ENCODE data around the gene LSM4.
A peak's percentile ranks its signal among the peaks of the same experiment; 100 is the strongest.
"Not testable (repeated sequence)": the region's sequence is repeated elsewhere in the genome, so short reads cannot be mapped to it uniquely, and the experiment has no call there.

The LSM4 gene

DNA sequence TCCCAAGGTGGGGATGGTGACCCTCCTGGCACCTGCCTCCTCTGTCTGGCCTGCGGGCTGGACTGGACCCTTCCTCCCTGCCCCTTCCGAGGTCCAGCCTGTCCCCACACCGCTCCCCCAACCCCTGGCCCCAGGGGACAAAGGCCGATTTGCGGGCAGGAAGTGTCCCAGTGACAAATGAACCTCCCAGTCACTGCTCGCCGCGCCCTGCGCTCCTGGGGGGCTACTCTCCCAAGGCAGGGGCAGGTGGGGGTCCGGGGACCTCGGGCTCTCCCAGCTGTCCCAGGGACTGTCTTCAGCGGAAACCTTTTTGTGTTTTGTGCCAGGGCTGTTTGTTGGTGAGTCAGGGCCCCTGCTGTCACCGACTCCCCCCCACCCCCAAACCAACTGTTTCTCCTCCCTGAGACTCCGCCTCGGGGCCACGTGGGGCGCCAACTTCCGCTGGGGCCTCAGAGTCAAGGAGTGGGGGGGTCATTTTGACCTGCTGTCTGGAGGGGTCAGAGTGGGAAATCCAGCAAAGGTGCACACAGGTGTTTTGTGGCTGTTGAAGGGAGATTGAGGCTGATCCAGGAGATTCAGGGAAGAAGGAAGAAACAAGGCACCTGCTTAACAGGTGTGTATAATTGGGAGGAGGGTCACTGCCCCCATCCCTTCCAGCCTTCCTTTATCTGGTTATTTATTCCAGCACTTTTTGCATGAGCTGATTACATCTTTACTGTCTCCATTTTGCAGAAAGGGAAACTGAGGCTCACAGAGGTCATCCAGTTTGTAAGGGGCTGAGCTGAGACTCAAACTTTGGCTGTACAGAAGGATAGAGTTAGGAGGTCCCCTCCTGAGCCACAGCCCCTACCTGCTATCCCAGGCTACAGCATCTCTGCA is 18.4 kb upstream of the LSM4 start:
- peak; percentile 17 for DNase-seq (ENCODE audit: low read depth)

DNA sequence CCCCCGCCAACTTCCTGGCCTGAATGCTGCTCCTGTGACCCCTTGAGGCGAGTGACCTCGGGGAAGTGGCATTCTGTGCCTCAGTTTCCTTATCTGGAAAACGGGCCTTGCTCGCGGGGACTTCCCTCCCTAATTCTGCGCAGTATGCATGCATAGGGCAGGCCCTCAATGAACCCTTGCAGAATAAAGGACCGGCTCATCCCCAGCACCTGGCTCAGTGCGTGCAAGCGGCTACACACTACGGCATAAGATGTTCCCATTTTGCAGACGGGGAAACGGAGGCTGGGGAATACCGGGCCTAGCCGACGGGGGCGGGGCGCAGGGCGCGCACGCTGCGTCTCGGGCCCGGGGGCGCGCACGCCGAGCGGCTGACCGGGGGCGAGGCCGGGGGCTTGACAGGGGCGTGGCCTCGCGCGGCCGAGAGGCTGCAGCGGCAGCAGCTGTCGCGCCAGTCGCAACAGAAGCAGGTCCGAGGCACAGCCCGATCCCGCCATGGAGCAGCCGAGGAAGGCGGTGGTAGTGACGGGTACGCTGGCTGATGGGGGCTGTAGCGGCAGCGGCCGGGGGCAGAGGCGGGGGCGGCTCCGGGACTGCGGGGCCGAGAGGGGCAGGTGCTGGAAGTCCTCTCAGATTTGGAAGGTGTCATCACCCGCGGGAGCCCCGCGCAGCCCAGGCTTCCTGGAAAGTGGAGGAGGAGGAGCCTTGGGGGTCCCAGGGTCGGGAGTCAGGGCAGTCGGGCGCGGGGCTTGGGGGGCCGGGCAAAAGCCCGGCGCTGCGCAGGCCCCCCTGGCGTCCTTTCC is 17.5 kb upstream of the LSM4 start, which contains the start of gene PGPEP1:
PGPEP1 (plus strand) TSS at position 409 of the 800 bp plus-strand sequence; CDS start at position 493, 84 bp downstream.
- DNase-seq (ENCODE audit: low read depth), result peak; percentile 49

DNA sequence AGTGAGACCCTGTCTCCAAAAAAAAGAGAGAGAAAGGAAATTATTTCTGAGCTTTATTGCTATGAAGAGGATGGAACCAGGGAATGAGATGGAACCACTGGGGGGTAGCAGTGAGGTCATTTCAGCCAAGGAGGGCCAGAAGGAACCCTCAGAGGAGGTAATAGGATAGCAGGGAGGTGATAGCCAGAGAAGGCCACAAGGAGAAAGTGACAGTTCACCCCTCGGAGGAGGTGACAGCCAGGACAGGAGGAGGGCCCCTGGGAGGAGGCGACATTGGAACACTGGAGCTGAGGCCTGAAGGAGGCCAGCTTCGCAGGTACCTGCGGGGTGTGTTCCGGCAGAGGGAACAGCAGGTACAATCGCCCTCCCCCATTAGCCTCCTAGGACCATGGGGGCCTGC is 16.8 kb upstream of the LSM4 start:
- DNase-seq (ENCODE audit: low read depth), result no peak

DNA sequence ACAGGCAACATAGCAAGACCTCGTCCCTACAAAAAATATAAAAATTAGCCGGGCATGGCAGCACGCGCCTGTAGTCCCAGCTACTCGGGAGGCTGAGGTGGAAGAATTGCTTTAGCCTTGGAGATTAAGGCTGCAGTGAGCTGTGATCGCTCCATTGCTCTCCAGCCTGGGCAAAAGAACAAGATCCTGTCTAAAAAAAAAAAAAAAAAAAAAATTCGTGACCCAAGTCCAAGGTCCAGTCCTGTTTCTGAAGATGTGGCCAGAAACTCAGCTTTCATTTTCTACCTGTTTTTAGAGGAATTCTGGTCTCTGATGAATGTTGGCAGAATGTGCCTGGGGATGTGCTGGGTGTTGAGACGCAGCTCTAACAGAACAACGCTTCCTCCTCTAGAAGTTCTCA is 15.7 kb upstream of the LSM4 start:
- no peak for DNase-seq (ENCODE audit: low read depth)

DNA sequence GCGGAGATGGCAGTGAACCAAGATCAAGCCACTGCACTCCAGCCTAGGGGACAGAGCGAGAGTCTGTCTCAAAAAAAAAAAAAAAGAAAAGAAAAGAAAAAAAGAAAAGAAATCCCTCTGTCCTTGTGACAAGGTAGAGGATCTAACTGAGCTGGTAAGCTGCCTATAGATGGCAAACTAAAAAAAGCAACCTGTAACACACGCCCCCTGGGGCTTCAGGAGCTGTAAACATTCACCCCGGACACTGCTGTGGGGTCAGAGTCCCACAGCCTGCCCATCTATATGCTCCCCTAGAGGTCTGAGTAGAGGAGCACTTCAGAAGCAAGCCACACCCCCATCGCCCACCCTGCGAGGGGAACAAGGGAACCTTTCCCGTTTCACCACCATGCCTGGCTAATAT is 13.2 kb upstream of the LSM4 start:
- no peak for DNase-seq (ENCODE audit: low read depth)

DNA sequence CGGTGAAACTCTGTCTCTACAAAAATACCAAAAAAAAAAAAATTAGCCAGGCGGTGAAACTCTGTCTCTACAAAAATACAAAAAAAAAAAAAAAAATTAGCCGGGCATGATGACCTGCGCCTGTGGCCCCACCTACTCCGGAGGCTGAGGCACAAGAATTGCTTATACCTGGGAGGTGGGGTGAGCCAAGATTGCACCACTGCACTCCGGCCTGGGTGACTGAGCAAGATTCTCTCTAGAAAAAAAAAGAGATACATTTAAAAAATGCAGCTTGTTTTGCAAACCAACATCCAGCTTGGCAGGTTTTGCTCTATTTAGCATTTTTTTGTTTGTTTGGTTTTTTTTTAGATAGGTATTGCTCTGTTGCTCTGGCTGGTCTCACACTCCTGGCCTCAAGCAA is 10.8 kb upstream of the LSM4 start:
- no peak for DNase-seq (ENCODE audit: low read depth)

DNA sequence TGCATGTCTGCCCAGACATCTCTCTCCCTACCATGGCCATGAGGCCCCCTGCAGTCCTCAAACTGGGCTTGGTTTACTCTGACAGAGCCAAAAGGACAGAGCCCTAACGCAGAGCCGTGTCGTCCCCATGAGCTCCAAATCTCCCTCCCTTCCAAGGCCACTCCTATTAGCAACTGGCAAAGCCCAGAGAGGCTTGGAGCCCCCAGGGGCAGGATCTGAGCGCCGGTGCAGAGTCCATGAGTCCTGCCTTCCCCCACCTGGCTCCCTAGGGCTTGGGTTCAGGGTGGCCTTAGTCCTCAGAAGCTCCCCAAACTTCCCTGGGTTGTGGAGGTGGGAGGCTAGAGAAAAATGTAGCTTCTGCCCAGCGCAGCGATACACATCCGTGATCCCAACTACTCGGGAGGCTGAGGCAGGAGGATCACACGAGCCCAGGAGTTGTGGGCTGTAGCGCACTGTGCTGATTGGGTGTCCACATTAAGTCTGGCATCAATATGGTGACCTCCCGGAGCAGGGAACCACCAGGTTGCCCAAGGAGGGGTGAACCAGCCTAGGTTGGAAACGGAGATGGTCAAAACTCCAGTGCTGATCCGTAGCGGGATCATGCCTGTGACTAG is 10.1 kb upstream of the LSM4 start:
- DNase-seq (ENCODE audit: low read depth), result no peak

DNA sequence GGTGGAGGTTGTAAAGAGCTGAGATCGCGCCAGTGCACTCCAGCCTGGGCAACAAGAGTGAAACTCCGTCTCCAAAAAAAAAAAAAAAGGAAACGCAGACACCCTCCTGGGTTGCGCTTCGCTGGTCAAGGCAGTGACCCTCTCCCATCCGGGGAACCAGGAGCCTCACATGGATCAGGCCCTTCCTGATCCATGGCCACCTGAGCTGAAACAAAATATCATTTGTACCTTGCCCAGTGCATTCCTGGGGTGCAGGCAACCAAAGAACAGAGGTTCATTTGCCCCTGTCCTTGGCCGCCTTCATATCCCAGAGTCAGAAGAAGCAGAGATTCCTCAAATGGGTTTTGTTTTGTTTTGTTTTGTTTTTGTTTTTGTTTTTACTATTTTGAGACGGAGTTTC is 8.0 kb upstream of the LSM4 start:
- no peak for DNase-seq (ENCODE audit: low read depth)

DNA sequence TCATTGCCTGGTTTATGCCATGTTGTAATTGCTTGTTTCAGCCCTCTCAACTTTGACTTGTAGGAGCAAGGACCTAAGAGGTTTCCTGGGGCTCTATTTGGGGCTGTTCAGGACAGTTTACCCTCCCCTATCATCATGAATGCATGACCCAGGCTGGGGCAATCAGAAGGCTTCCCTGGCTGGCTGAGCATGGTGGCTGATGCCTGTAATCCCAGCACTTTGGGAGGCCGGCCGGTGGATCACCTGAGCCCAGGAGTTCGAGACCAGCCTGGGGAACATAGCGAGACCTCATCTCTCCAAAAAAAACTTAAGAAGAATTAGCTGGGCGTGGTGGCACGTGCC is 6.1 kb upstream of the LSM4 start:
- no peak for DNase-seq (ENCODE audit: low read depth)

DNA sequence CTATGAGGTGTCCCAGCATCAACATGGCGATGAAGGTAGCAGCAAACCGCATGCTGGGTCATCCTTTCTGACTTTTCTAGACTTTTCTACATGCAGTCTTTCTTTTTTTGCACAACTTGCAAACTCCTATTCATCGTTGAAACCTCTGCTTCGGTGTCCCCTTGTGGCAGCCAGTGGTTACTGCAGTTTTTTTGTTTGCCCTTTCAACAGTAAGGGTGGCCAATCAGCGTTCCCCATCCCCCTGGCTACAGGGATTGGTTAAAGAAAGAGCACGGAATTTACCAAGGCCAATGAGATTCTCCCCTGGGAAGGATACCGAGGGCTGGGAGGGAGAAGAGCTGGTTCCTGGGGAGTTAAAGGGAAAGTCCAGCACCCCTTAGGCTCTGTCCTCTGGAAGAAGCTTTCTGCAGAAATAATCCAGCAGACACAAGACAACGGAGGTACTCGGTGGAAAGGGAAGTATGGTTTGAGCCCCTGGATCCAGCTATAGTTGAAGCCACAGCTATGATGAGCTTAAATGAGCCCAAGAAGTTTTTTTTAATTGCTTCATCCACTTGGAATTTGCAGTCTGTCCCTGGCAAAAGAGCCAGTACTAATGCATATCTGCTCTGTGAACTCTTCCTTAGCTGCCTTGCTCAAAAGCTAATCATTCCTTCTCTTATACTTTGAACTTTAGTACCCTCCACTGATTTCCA is 5.6 kb upstream of the LSM4 start:
- DNase-seq (ENCODE audit: low read depth), result peak; percentile 97

DNA sequence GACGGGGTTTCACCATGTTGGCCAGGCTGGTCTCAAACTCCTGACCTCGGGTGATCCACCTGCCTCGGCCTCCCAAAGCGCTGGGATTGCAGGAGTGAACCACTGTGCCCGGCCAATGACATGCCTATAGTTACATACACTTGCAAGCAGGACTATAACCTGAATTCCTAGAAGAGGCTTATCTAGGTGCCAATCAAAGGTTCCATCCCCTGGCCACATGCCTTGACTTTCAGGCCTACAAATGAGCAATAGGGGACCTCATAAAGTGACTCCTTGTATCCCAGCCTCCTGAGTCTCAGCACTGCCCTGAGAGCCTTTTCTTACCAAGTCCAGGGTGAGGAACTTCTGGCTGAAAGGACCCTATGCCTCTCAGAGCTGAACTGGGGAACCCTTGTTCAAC is 3.9 kb upstream of the LSM4 start:
- DNase-seq (ENCODE audit: low read depth), result no peak

DNA sequence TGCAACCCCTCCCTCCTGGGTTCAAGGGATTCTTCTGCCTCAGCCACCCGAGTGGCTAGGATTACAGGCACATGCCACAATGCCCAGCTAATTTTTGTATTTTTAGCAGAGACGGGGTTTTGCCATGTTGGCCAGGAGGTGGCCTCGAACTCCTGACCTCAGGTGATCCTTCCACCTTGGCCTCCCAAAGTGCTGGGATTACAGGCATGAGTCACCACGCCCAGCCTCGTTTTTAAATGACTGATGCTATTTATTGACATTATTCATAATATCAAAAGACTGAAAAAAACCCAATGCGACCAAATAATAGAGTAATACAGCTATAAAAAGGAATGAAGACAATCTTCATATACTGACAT is 1.5 kb upstream of the LSM4 start:
- DNase-seq (ENCODE audit: low read depth), result not testable (repeated sequence)

DNA sequence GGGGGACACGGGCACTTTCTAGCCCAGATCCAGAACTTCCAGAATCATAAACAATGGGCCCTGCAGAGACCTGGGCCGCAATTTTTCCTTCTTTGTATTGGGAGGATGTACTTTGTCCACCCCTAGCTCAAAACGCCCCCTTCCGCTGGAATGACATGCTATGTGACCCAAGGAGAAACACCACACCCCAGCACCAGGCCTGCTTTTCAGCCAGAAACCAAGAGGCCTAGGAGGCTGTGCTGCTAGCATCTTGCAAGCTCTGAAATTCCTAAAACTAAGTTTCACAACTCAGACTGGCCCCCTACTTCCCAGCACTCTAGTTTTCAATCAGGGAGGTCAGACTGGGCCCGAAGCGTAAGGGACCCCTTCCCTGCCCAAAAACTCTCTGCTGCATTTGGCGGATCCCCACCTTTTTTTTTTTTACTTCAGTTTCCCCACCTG is 538 bp downstream of the LSM4 start:
- DNase-seq (ENCODE audit: low read depth), result peak; percentile 25

DNA sequence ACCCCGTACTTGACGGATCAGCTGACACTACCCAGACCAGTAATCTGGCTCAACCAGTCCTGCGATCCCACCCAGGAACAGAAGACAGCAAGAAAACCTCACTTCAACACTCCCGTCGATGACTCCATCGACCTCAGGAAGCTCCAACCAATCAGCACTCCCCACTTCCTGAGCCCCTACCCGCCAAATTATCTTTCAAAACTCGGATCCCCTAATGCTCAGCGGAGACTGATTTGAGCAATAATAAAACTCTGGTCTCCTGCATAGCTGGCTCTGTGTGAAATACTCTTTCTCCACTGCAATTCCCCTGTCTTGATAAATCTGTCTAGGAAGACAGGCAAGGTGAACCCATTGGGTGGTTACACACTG is 1.2 kb downstream of the LSM4 start:
- no peak for DNase-seq (ENCODE audit: low read depth)

DNA sequence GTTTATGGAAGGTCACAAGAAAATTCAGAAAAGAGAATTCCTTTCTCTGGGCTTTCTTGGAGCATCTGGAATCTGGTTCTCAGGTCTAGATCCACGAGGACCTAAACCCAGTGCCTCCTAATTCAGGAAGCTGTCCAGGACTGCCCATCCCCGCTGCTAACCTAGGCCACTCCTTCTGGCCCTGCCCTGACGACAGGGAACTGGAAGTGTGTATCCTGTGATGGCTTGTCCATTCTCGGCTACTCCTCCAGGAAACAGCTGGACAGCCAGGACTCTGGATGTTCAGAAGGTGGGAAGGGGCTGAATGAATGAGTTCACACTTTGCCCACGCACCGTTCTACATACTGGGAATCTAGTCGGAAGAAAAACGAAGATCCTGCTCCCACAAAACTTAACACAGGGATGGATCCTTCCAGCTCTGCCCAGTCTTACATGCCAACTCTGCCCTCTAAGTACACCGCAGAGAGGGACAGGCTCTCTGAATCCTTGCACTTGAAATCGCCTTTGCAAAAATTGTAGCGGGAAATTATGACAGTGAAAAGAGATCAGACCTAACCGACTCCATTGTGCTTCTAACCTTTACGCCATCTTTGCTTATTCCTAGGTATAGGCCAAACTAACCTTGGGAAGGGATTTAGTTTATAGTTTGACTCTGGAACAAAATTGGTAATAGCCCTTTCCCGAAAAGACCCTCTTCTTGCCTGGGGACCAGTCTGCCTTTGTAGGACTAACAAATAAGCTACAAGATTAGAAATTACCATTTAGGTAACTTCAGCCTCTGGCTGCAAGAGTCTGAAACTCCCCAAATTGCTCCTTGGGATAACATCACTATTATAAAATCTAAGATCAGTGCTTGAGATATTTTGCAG is 1.8 kb downstream of the LSM4 start:
- DNase-seq (ENCODE audit: low read depth), result no peak

DNA sequence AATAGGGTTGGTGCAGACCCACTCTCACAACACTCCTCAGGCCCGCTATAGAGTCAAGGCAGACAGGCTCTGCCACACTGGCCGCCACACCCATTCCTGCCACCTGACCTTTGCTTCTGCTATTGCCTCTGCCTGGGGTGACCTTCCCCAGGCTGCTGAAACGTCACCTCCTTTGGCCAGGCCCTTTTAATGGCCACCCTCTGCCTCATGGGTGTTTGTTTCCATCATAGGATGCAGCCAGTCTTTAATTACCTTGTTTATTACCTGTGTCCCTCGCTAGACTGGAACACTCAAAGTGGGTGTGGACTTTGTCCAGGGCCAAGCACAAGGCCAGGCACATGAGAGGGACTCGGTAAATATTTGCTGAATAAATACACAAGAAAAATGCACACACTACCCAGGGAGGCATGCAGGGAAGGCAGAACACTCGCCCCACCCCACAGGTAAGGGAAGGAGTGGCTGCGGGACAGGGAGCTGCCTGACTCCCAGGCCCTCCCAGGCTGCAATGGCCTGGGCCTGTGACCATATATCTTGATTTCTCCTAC is 3.2 kb downstream of the LSM4 start:
- no peak for DNase-seq (ENCODE audit: low read depth)

DNA sequence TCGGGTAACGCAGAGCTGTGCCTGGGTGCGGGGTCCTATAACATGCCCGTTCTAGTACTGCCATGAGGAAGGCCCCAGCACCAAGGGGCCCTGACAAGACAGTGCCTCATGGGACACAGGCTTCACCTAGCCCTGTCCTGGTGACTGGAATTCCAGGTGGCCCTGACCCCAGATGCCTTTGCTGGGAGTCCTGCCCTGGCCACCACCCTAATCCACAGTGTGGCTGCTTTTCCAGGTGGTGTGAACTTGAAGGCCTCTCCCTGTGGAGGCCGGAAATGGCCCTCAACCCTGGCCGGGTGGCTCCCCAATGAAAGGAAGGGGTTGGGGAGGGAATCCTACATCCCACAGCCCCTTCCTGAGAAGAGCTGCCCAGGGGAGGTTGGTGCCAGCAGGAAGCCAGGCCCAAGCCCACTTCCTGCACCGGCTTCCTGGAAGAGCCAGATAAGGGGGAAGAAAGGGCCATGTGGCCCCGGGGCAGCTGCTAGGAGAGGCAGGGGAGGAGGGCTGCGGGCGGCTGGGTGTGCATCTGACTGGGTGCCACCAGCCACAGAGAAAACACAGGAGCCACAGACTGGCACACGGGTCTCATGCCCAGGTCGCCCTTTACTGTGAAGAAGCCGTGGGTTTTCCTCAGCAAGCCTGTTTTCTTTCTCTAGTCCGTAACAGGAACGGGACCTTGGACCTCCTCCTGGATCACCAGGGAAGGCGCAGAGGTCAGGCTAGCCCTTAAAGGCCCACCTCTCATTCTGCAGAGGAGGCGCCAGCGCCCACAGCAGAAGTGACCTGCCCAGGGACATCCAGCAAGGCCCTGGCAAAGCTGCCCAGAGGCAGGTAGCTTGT is 4.7 kb downstream of the LSM4 start:
- no peak for DNase-seq (ENCODE audit: low read depth)

DNA sequence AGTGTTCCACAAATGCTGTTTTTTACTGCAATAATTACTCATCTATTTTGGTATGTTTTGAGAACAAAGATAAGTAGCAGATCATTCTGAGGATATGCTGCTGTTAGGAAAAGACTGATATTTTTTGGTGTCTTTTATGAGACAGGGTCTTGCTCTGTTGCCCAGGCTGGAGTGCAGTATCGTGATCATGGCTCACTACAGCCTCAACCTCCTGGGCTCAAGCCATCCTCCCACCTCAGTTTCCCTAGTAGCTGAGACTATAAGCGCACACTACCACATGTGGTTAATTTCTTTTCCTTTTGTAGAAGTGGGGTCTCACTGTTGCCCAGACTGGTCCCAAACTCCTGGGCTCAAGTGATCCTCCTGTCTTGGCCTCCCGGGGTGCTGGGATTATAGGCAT is 9.5 kb downstream of the LSM4 start:
- no peak for DNase-seq (ENCODE audit: low read depth)

DNA sequence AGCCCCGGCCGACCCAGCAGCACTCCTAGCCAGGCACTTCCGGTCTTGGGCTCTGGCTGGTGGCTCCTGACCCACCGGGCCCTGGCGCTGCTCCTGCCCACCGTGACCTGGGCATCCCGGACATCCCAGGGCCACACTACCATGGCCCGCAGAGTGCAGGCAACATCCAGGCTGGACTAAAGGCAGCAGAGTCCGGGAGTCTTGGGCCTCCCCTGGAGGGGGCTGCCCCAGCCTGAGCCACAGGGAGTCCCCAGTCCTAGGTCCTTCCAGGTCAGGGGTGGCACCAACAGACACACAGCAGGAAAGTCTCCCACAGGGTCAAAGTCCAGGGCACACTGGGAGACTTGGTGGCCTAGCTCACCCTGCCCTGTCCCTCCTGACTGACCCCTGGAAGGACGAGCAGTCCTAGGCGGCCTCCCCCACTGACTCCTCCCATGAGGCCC is 10.8 kb downstream of the LSM4 start:
- DNase-seq (ENCODE audit: low read depth), result no peak

DNA sequence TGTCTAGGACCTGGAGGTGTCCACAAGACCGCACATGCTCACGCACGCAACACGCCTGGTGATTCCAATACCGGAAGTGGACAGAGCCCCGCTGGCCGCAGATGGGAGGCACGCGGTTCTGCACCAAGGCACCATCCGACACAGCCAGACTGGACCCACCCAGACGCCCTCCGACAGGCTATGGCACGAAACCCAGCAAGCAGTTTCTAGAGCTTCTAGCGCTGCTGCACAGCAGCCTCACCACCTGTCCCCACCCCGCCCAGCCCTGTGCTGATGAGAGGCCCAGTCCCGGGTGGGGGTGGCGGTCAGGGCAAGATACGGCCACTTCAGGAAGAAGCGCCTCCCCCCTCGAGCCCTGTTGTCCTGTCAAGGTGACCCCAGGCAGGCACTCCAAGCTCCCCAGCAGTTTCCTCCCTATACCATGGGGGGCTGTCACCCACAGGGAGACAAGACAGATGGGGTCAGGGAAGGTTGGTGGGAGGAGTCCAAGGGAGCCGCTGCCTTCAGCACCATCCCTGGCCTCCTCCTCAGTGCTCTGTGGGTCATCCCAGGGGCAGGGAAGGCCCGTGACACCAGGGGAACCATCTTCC is 11.3 kb downstream of the LSM4 start:
- DNase-seq (ENCODE audit: low read depth), result no peak
